Measurements from ENCODE around the gene CLBA1.

- TF ChIP-seq CTCF (conservative IDR thresholded peaks at IDR 0.05; ENCODE audit: low read depth, low read length) (no peak), EZH2 (IDR thresholded peaks at IDR 0.05; ENCODE audit: borderline replicate concordance, low read depth, low read length, poor library complexity, severe bottlenecking) (no peak)
Observed at GRCh38 chr14:104972301-104973134, 13.1 kb upstream of the CLBA1 start.

Measured in A673 (cell line).